ENCODE measurements around the gene BAZ2B.

DNA sequence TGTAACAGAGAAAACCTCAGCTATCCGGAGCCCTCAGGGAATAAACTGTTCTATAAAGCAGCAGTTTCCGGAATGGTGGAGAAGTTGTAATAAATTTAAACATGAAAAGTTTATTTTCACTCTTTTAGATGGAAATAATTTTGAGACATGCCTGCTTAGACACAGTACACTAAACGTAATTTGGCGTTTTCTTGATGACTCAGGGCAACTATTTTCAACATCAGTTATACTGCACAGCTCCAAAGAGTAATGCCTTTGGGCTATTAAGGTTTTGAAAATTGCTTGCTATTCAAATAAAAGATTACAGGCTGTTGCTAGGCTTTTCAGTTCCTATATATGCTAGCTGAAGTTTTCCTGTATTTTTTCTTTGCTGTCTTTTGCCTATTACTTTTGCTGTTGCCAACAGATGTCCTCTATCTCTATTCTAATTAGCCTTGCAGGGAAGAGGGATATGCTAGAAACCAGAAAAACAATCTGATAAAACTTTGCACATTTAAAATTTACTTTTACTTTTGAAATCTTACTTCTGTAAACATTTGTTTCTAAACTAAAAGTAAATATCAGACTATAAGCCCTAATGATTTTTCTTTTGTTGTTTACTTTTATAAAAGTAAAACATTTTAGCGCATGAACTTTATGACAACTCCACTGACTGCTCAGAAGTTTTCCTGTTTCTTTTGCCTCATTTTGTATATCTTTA, 216.5 kb downstream of the BAZ2B start:
- TF ChIP-seq, protein P1, sequence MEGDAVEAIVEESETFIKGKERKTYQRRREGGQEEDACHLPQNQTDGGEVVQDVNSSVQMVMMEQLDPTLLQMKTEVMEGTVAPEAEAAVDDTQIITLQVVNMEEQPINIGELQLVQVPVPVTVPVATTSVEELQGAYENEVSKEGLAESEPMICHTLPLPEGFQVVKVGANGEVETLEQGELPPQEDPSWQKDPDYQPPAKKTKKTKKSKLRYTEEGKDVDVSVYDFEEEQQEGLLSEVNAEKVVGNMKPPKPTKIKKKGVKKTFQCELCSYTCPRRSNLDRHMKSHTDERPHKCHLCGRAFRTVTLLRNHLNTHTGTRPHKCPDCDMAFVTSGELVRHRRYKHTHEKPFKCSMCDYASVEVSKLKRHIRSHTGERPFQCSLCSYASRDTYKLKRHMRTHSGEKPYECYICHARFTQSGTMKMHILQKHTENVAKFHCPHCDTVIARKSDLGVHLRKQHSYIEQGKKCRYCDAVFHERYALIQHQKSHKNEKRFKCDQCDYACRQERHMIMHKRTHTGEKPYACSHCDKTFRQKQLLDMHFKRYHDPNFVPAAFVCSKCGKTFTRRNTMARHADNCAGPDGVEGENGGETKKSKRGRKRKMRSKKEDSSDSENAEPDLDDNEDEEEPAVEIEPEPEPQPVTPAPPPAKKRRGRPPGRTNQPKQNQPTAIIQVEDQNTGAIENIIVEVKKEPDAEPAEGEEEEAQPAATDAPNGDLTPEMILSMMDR (conservative IDR thresholded peaks at IDR 0.05; ENCODE audit: low read depth in 2 of 2) = no peak
- no peak for TF ChIP-seq REST (IDR thresholded peaks at IDR 0.05; ENCODE audit: unreplicated experiment)
- no peak for TF ChIP-seq EZH2phosphoT487 (IDR thresholded peaks at IDR 0.05; ENCODE audit: unreplicated experiment)
- TF ChIP-seq, protein P2, sequence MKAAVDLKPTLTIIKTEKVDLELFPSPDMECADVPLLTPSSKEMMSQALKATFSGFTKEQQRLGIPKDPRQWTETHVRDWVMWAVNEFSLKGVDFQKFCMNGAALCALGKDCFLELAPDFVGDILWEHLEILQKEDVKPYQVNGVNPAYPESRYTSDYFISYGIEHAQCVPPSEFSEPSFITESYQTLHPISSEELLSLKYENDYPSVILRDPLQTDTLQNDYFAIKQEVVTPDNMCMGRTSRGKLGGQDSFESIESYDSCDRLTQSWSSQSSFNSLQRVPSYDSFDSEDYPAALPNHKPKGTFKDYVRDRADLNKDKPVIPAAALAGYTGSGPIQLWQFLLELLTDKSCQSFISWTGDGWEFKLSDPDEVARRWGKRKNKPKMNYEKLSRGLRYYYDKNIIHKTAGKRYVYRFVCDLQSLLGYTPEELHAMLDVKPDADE (IDR thresholded peaks at IDR 0.05) = no peak
- TF ChIP-seq POLR2AphosphoS5 (IDR thresholded peaks at IDR 0.05; ENCODE audit: low read depth) = no peak
- no peak for TF ChIP-seq EZH2 (IDR thresholded peaks at IDR 0.05; ENCODE audit: low read depth, unreplicated experiment)
- TF ChIP-seq CREB1 (CRISPR knock-in tag; IDR thresholded peaks at IDR 0.05; ENCODE audit: low read depth) = no peak
- TF ChIP-seq JUNB (IDR thresholded peaks at IDR 0.05; ENCODE audit: unreplicated experiment) = no peak
- no peak for TF ChIP-seq ZNF331 (CRISPR knock-in tag; IDR thresholded peaks at IDR 0.05; ENCODE audit: low read depth)

Data from GM23338 (cell line).